GM21619 (cell line): ENCODE data around the gene CALHM2.
A peak's percentile ranks its signal among the peaks of the same experiment; 100 is the strongest.

Source experiments
- ATAC-seq: cut with Tn5 transposase; IDR thresholded peaks from one replicate; pipeline ENCODE4 v1.9.1; 2021; ENCODE audit not compliant: unreplicated experiment

CALHM2 gene

GRCh38 chr10:103476046-103476768, 24.0 kb upstream of the CALHM2 start:
- no peak for ATAC-seq

GRCh38 chr10:103475437-103475836, 23.3 kb upstream of the CALHM2 start:
- ATAC-seq, result no peak

- ATAC-seq, result no peak
Observed at GRCh38 chr10:103474077-103474476, 21.9 kb upstream of the CALHM2 start.

- ATAC-seq, result no peak
Observed at GRCh38 chr10:103473261-103473671, 21.1 kb upstream of the CALHM2 start.

- no peak for ATAC-seq
Observed at GRCh38 chr10:103472005-103472404, 19.8 kb upstream of the CALHM2 start.

- peak; percentile 73 for ATAC-seq
Observed at GRCh38 chr10:103470761-103471653, 18.8 kb upstream of the CALHM2 start.

GRCh38 chr10:103469201-103469600, 17.0 kb upstream of the CALHM2 start:
- ATAC-seq, result no peak

- ATAC-seq, result peak; percentile 32
Observed at GRCh38 chr10:103467406-103467805, 15.2 kb upstream of the CALHM2 start.

GRCh38 chr10:103466734-103467133, 14.6 kb upstream of the CALHM2 start:
- ATAC-seq, result no peak

- ATAC-seq, result no peak
Observed at GRCh38 chr10:103465411-103466179, 13.4 kb upstream of the CALHM2 start.

- ATAC-seq, result no peak
Observed at GRCh38 chr10:103463499-103463898, 11.3 kb upstream of the CALHM2 start.

GRCh38 chr10:103459615-103460014, 7.4 kb upstream of the CALHM2 start:
- ATAC-seq, result no peak

GRCh38 chr10:103458720-103459119, 6.5 kb upstream of the CALHM2 start, which contains the start of gene CALHM1:
Gene CALHM1 (minus strand): TSS chr10:103458900. CDS start chr10:103458751, 149 bp downstream.
- no peak for ATAC-seq

GRCh38 chr10:103457896-103458583, 5.9 kb upstream of the CALHM2 start:
- ATAC-seq, result no peak

GRCh38 chr10:103457176-103457712, 5.1 kb upstream of the CALHM2 start:
- ATAC-seq, result no peak

GRCh38 chr10:103456074-103456660, 4.0 kb upstream of the CALHM2 start:
- ATAC-seq, result no peak

- no peak for ATAC-seq
Observed at GRCh38 chr10:103455235-103455634, 3.1 kb upstream of the CALHM2 start.

- ATAC-seq, result no peak
Observed at GRCh38 chr10:103454026-103454425, 1.9 kb upstream of the CALHM2 start.

GRCh38 chr10:103452506-103453230, 498 bp upstream of the CALHM2 start:
- ATAC-seq, result no peak
